Neural crest cell (in vitro differentiated cells): ENCODE data around the gene OLFML2B. TPM values are rescaled to one million over a fixed set of nuclear protein-coding genes. Genes with fewer than 3 reads are reported as not detected.

ENCODE experiments used
- DNase-seq: peaks from one replicate; pipeline ENCODE4 v3.0.0; 2021; ENCODE audit warnings: low read depth, mixed read lengths, low spot score
- H3K27ac Mint-ChIP-seq: one replicate; pipeline ENCODE4 v1.8.0; 2021; ENCODE audit warnings: mild to moderate bottlenecking, mixed read lengths; ENCODE audit not compliant: unreplicated experiment
- H3K27me3 Mint-ChIP-seq: 2 replicates; pipeline ENCODE4 v1.8.0; 2021; ENCODE audit warnings: low read depth, mild to moderate bottlenecking, mixed read lengths
- H3K36me3 Mint-ChIP-seq: 2 replicates; pipeline ENCODE4 v1.8.0; 2021; ENCODE audit warnings: low read depth, mild to moderate bottlenecking, mixed read lengths
- H3K4me1 Mint-ChIP-seq: 2 replicates; pipeline ENCODE4 v1.8.0; 2021; ENCODE audit warnings: mixed read lengths
- H3K4me3 Mint-ChIP-seq: one replicate; pipeline ENCODE4 v1.8.0; 2021; ENCODE audit warnings: mild to moderate bottlenecking, mixed read lengths
- H3K9me3 Mint-ChIP-seq: 2 replicates; pipeline ENCODE4 v1.8.0; 2021; ENCODE audit warnings: mixed read lengths
- CTCF ChIP-seq: fragments of 200-600 bp; sonication (generic); conservative IDR thresholded peaks from 2 replicates; pipeline ENCODE4 v1.5.0; 2021; ENCODE audit warnings: antibody characterized with exemption, mild to moderate bottlenecking
- total RNA-seq: library from RNA; stranded (reverse); gene quantifications from 2 replicates; pipeline ENCODE4 v1.2.1, GENCODE V29; 2021

OLFML2B gene
- total RNA-seq, 1 donor from 2014 or later: 5.8 TPM

GRCh38 chr1:161958425-161958824 lies 65.2 kb downstream of the OLFML2B start:
- Mint-ChIP-seq H3K27me3 (no peaks in the 10 kb centered on the region), H3K27ac (no peak overlapping the region), H3K4me1 (peaks cover 7% of the 10 kb centered on the region), H3K4me3 (no peak overlapping the region), H3K9me3 (no peaks in the 10 kb centered on the region), H3K36me3 (peaks cover 10% of the 10 kb centered on the region)
- no peak for TF ChIP-seq CTCF
- no peak for DNase-seq

GRCh38 chr1:161956930-161957329 lies 66.7 kb downstream of the OLFML2B start:
- H3K27ac Mint-ChIP-seq: no peak overlapping the region
- peaks cover 10% of the 10 kb centered on the region for H3K36me3 Mint-ChIP-seq
- no peaks in the 10 kb centered on the region for H3K4me1 Mint-ChIP-seq
- TF ChIP-seq CTCF: no peak
- no peak for DNase-seq
- H3K4me3 Mint-ChIP-seq: no peak overlapping the region
- H3K9me3 Mint-ChIP-seq: no peaks in the 10 kb centered on the region
- H3K27me3 Mint-ChIP-seq: no peaks in the 10 kb centered on the region

- Mint-ChIP-seq H3K27ac (no peak overlapping the region), H3K9me3 (no peaks in the 10 kb centered on the region), H3K36me3 (peaks cover 10% of the 10 kb centered on the region), H3K4me3 (no peak overlapping the region), H3K4me1 (no peaks in the 10 kb centered on the region), H3K27me3 (no peaks in the 10 kb centered on the region)
- TF ChIP-seq CTCF: no peak
- no peak for DNase-seq
Observed at GRCh38 chr1:161956097-161956496, 67.6 kb downstream of the OLFML2B start.

GRCh38 chr1:161955606-161956005 lies 68.1 kb downstream of the OLFML2B start:
- TF ChIP-seq CTCF: no peak
- Mint-ChIP-seq H3K27ac (no peak overlapping the region), H3K4me3 (no peak overlapping the region), H3K4me1 (no peaks in the 10 kb centered on the region), H3K9me3 (no peaks in the 10 kb centered on the region), H3K36me3 (peaks cover 7% of the 10 kb centered on the region), H3K27me3 (no peaks in the 10 kb centered on the region)
- no peak for DNase-seq

GRCh38 chr1:161954466-161954865 lies 69.2 kb downstream of the OLFML2B start:
- no peaks in the 10 kb centered on the region for H3K9me3 Mint-ChIP-seq
- peaks cover 4% of the 10 kb centered on the region for H3K36me3 Mint-ChIP-seq
- H3K4me1 Mint-ChIP-seq: no peaks in the 10 kb centered on the region
- no peak overlapping the region for H3K4me3 Mint-ChIP-seq
- DNase-seq: no peak
- H3K27me3 Mint-ChIP-seq: no peaks in the 10 kb centered on the region
- no peak for TF ChIP-seq CTCF
- no peak overlapping the region for H3K27ac Mint-ChIP-seq

GRCh38 chr1:161954050-161954449 lies 69.6 kb downstream of the OLFML2B start:
- Mint-ChIP-seq H3K4me1 (no peaks in the 10 kb centered on the region), H3K9me3 (no peaks in the 10 kb centered on the region), H3K36me3 (peaks cover 3% of the 10 kb centered on the region), H3K27me3 (no peaks in the 10 kb centered on the region), H3K27ac (peak overlapping the region; percentile 45), H3K4me3 (no peak overlapping the region)
- TF ChIP-seq CTCF: no peak
- DNase-seq: no peak
